SK-N-SH treated with all-trans-retinoic acid at 6 μM for 48 hours (cell line): ENCODE data around the gene ZNF506.

Experiments used
- ATAC-seq: fragments of 200-7000 bp; cut with Tn5 transposase; 3 replicates; pipeline ENCODE4 v1.9.1; 2020; ENCODE audit warnings: mild to moderate bottlenecking, moderate library complexity
- ARNTL ChIP-seq: fragments of 450-650 bp; formaldehyde crosslinking; IDR thresholded peaks from 2 replicates; pipeline ENCODE4 v1.5.0; 2020; ENCODE audit warnings: low read depth, mild to moderate bottlenecking, moderate library complexity, borderline replicate concordance
- CSDC2 ChIP-seq: fragments of 250-450 bp; sonication (Bioruptor Pico); IDR thresholded peaks from 2 replicates; pipeline ENCODE4 v1.5.0; 2020; ENCODE audit warnings: mild to moderate bottlenecking, moderate library complexity
- ESRRG ChIP-seq: fragments of 250-450 bp; sonication (Bioruptor Pico); IDR thresholded peaks from 2 replicates; pipeline ENCODE4 v1.6.1; 2021; ENCODE audit warnings: mild to moderate bottlenecking
- GLIS3 ChIP-seq: fragments of 250-450 bp; sonication (Bioruptor Pico); IDR thresholded peaks from 2 replicates; pipeline ENCODE4 v1.5.0; 2020; ENCODE audit warnings: mild to moderate bottlenecking, moderate library complexity
- ISL1 ChIP-seq: fragments of 250-450 bp; sonication (Bioruptor Pico); IDR thresholded peaks from 2 replicates; pipeline ENCODE4 v2.1.2; 2022; ENCODE audit warnings: mild to moderate bottlenecking, moderate library complexity
- OSR1 ChIP-seq: fragments of 250-450 bp; sonication (Bioruptor Pico); IDR thresholded peaks from 2 replicates; pipeline ENCODE4 v1.8.0; 2022; ENCODE audit warnings: moderate library complexity, mild to moderate bottlenecking, inconsistent platforms
- PATZ1 ChIP-seq: fragments of 250-450 bp; sonication (Bioruptor Pico); IDR thresholded peaks from 2 replicates; pipeline ENCODE4 v1.8.0; 2020; ENCODE audit warnings: mild to moderate bottlenecking, moderate library complexity, borderline replicate concordance
- PPARA ChIP-seq: fragments of 250-450 bp; sonication (Bioruptor Pico); IDR thresholded peaks from 2 replicates; pipeline ENCODE4 v1.5.0; 2020; ENCODE audit warnings: mild to moderate bottlenecking, borderline replicate concordance
- RARB ChIP-seq: fragments of 250-450 bp; sonication (Bioruptor Pico); IDR thresholded peaks from 2 replicates; pipeline ENCODE4 v1.8.0; 2021; ENCODE audit warnings: mild to moderate bottlenecking, moderate library complexity
- SNAI2 ChIP-seq: fragments of 250-450 bp; sonication (Bioruptor Pico); IDR thresholded peaks from 2 replicates; pipeline ENCODE4 v1.5.0; 2020; ENCODE audit warnings: mild to moderate bottlenecking, moderate library complexity
- TCF4 ChIP-seq: fragments of 250-450 bp; sonication (Bioruptor Pico); IDR thresholded peaks from 2 replicates; pipeline ENCODE4 v1.8.0; 2021; ENCODE audit warnings: mild to moderate bottlenecking, moderate library complexity, borderline replicate concordance
- TOX ChIP-seq: fragments of 250-450 bp; sonication (Bioruptor Pico); IDR thresholded peaks from 2 replicates; pipeline ENCODE4 v1.8.0; 2021; ENCODE audit warnings: mild to moderate bottlenecking, moderate library complexity, borderline replicate concordance
- TSHZ2 ChIP-seq: fragments of 250-450 bp; sonication (Bioruptor Pico); IDR thresholded peaks from 2 replicates; pipeline ENCODE4 v1.5.0; 2020; ENCODE audit warnings: mild to moderate bottlenecking, moderate library complexity
- ZC3H10 ChIP-seq: fragments of 250-450 bp; sonication (Bioruptor Pico); IDR thresholded peaks from 2 replicates; pipeline ENCODE4 v1.5.1; 2021; ENCODE audit warnings: mild to moderate bottlenecking, moderate library complexity
- ZFP3 ChIP-seq: fragments of 250-450 bp; sonication (Bioruptor Pico); IDR thresholded peaks from 2 replicates; pipeline ENCODE4 v1.5.0; 2020; ENCODE audit warnings: mild to moderate bottlenecking, moderate library complexity
- ZNF565 ChIP-seq: fragments of 450-650 bp; formaldehyde crosslinking; conservative IDR thresholded peaks from 2 replicates; pipeline ENCODE4 v1.5.0; 2020; ENCODE audit warnings: low read depth, mild to moderate bottlenecking, moderate library complexity
- ZNF70 ChIP-seq: fragments of 450-650 bp; formaldehyde crosslinking; IDR thresholded peaks from 2 replicates; pipeline ENCODE4 v1.5.0; 2020; ENCODE audit warnings: mild to moderate bottlenecking, moderate library complexity
- ZNF8 ChIP-seq: fragments of 450-650 bp; formaldehyde crosslinking; IDR thresholded peaks from 2 replicates; pipeline ENCODE4 v1.5.0; 2020; ENCODE audit warnings: mild to moderate bottlenecking, moderate library complexity
- TF ChIP-seq, protein P1 (sequence below): fragments of 250-450 bp; sonication (Bioruptor Pico); IDR thresholded peaks from 2 replicates; pipeline ENCODE4 v1.8.0; 2021; ENCODE audit warnings: low read depth, mild to moderate bottlenecking, moderate library complexity, borderline replicate concordance

The ZNF506 gene

GRCh38 chr19:19749908-19750841 is 71.4 kb downstream of the ZNF506 start:
- TF ChIP-seq OSR1 (CRISPR knock-in tag) (no peak), GLIS3 (CRISPR knock-in tag) (no peak), RARB (CRISPR knock-in tag) (no peak), PPARA (no peak), PATZ1 (CRISPR knock-in tag) (no peak), ESRRG (CRISPR knock-in tag) (no peak), ZNF565 (CRISPR knock-in tag) (no peak), ZC3H10 (CRISPR knock-in tag) (no peak), TSHZ2 (no peak)
- TF ChIP-seq, protein P1, sequence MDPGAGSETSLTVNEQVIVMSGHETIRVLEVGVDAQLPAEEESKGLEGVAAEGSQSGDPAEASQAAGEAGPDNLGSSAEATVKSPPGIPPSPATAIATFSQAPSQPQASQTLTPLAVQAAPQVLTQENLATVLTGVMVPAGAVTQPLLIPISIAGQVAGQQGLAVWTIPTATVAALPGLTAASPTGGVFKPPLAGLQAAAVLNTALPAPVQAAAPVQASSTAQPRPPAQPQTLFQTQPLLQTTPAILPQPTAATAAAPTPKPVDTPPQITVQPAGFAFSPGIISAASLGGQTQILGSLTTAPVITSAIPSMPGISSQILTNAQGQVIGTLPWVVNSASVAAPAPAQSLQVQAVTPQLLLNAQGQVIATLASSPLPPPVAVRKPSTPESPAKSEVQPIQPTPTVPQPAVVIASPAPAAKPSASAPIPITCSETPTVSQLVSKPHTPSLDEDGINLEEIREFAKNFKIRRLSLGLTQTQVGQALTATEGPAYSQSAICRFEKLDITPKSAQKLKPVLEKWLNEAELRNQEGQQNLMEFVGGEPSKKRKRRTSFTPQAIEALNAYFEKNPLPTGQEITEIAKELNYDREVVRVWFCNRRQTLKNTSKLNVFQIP = no peak
- no peak for ATAC-seq

GRCh38 chr19:19749117-19749907 is 72.2 kb downstream of the ZNF506 start:
- ATAC-seq = no peak
- TF ChIP-seq OSR1 (CRISPR knock-in tag) (no peak), ZNF8 (CRISPR knock-in tag) (no peak), CSDC2 (CRISPR knock-in tag) (no peak), PATZ1 (CRISPR knock-in tag) (no peak), ZC3H10 (CRISPR knock-in tag) (no peak), ZNF565 (CRISPR knock-in tag) (no peak), ZNF70 (no peak), TCF4 (CRISPR knock-in tag) (no peak), ZFP3 (CRISPR knock-in tag) (no peak), TSHZ2 (no peak), RARB (CRISPR knock-in tag) (no peak), TOX (CRISPR knock-in tag) (no peak), ARNTL (CRISPR knock-in tag) (no peak), ISL1 (CRISPR knock-in tag) (no peak), SNAI2 (CRISPR knock-in tag) (no peak), GLIS3 (CRISPR knock-in tag) (no peak)
- TF ChIP-seq, protein P1 = no peak
- TF ChIP-seq, all 23 proteins: peak for 0
